ENCODE data around the gene PHACTR1.

The PHACTR1 gene

DNA sequence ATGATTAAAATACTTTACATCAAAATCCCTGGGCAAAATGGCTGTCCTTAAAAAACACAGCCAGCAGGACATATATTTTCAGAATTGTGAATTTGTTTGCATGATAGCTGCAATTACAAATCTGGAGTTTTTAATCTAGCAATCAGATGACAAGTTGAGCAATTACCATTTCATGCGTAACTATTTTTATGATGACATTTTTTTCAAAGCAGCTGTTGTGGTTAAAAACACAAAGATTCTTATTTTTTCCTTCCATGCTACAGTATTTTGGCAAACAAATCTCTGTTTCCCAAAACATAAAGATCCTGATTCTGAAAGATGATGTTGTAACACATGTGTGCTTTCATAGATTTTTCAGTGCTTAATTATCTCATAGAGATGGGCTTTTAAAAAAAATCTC, 90.2 kb downstream of the PHACTR1 start:
- H3K4me3 ChIP-seq (replicated peaks; ENCODE audit: low read depth, low read length) = no peak overlapping the region
- TF ChIP-seq, protein P1, sequence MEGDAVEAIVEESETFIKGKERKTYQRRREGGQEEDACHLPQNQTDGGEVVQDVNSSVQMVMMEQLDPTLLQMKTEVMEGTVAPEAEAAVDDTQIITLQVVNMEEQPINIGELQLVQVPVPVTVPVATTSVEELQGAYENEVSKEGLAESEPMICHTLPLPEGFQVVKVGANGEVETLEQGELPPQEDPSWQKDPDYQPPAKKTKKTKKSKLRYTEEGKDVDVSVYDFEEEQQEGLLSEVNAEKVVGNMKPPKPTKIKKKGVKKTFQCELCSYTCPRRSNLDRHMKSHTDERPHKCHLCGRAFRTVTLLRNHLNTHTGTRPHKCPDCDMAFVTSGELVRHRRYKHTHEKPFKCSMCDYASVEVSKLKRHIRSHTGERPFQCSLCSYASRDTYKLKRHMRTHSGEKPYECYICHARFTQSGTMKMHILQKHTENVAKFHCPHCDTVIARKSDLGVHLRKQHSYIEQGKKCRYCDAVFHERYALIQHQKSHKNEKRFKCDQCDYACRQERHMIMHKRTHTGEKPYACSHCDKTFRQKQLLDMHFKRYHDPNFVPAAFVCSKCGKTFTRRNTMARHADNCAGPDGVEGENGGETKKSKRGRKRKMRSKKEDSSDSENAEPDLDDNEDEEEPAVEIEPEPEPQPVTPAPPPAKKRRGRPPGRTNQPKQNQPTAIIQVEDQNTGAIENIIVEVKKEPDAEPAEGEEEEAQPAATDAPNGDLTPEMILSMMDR (IDR thresholded peaks at IDR 0.05; ENCODE audit: low read depth, low read length, missing control alignments) = no peak
- DNase-seq (ENCODE audit: extremely low read depth, low read depth) = no peak

DNA sequence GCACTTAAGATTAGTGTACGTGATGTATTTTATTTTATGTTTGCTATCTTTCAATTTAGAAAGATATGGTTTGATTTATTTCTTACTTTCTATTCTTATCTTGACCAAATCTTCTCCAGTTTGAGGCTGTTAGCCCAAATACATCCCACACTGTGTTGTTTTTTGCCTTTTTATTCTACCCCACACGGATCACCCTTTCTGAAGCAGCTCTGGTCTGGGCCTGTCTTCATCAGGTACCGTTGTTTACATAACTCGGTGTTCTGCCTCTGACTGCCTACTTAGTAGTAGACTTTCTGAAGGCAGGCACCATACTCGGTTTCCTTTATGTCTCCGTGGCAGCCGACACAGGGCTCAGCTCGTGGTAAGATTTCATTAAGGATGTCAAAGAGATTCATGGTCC, 95.0 kb downstream of the PHACTR1 start:
- no peak for DNase-seq (ENCODE audit: extremely low read depth, low read depth)
- TF ChIP-seq, protein P1 (IDR thresholded peaks at IDR 0.05; ENCODE audit: low read depth, low read length, missing control alignments) = no peak
- H3K4me3 ChIP-seq (replicated peaks; ENCODE audit: low read depth, low read length) = no peak overlapping the region

DNA sequence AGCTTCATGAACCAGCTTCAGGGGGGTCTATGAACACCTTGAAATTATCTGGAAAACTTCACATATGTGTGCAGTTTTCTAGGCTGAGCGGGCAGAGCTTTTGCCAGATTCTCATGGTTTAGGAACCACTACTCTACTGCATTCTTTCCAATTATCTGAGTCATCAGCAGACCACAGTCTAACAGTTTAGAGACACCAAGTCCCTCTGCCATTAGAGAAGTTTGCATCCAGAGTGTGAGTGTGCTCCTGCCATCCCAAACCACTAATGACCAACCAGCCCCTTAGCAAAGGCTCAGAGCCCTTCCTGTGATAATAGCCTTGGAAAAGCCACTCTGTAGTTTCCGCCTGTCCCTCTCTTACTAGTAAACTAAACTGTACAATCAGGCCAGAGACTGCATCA, 96.8 kb downstream of the PHACTR1 start:
- TF ChIP-seq, protein P1 (IDR thresholded peaks at IDR 0.05; ENCODE audit: low read depth, low read length, missing control alignments) = no peak
- no peak overlapping the region for H3K4me3 ChIP-seq (replicated peaks; ENCODE audit: low read depth, low read length)
- no peak for DNase-seq (ENCODE audit: extremely low read depth, low read depth)

DNA sequence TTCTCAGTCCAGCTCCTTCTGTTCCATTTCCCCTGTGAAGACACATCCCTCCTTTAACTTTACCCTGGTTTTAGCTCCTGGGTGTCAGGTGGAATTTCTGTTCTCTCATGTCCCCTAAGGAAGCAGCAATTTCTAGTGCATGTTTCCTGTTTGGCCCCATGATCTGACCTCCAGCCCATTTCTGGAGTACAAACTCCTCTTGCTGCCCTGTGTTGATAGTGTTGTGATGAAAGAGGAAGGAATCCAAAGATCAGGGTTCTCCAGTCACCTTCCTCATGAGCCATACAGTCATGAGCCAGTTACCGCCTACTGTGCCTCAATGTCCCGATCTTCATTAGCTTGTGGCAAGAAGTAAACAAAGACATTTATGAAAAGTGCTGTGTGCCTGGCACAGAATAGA, 97.4 kb downstream of the PHACTR1 start:
- TF ChIP-seq, protein P1 (IDR thresholded peaks at IDR 0.05; ENCODE audit: low read depth, low read length, missing control alignments) = no peak
- no peak for DNase-seq (ENCODE audit: extremely low read depth, low read depth)
- H3K4me3 ChIP-seq (replicated peaks; ENCODE audit: low read depth, low read length) = no peak overlapping the region

DNA sequence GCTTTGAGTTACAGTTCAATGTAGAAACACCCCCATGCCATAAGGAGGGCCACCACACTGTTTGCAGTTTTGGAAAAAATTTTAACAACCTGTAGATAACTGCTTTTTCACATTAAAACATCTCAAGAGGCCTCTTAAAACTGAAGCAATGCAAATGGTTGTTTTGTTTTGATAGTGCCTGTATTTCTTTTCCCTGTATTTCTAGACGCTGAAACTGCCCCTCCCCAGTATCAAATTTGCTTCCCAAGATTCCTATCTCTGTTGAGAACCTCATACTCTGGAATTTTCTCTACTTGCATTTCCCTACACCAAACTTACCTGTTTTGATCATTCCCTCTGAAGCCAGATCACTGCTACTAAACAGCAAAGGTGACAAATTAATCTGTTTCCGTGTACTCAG, 98.5 kb downstream of the PHACTR1 start:
- TF ChIP-seq, protein P1 (IDR thresholded peaks at IDR 0.05; ENCODE audit: low read depth, low read length, missing control alignments) = no peak
- H3K4me3 ChIP-seq (replicated peaks; ENCODE audit: low read depth, low read length) = no peak overlapping the region
- DNase-seq (ENCODE audit: extremely low read depth, low read depth) = no peak

DNA sequence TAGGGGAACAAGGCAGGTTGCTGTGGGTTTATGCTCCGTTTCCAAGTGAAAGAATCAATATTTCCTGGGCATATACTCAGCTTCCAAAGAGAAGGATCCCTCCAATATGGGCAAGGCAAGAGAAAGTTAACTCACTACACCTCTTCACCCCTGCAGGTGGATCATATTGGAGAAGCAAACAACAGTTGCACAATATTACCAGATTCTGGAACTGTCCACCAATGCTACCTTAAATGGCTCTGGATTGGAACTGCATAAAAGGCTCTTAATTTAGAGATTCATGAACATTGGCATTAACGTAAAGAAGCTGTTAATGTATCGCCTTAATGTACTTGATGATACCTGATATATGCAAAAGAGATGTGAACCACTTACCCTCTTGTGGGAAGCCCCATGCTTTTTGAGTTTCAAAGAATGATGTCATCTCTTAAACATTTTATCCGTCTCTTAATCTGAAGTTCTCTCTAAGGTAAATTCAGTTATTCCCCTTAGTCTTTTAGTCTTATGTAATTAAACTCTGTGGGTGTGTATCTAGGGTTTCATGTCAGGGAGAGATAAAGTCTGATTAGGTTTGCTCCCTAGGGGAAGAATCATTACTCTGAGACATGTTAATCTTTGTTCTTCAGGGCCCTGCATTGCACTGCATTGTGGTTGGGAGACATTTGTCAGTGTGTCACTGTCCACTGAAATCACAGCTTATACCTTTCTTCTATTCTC, 99.5 kb downstream of the PHACTR1 start:
- H3K4me3 ChIP-seq (replicated peaks; ENCODE audit: low read depth, low read length) = no peak overlapping the region
- TF ChIP-seq, protein P1 (IDR thresholded peaks at IDR 0.05; ENCODE audit: low read depth, low read length, missing control alignments) = no peak
- no peak for DNase-seq (ENCODE audit: extremely low read depth, low read depth)

DNA sequence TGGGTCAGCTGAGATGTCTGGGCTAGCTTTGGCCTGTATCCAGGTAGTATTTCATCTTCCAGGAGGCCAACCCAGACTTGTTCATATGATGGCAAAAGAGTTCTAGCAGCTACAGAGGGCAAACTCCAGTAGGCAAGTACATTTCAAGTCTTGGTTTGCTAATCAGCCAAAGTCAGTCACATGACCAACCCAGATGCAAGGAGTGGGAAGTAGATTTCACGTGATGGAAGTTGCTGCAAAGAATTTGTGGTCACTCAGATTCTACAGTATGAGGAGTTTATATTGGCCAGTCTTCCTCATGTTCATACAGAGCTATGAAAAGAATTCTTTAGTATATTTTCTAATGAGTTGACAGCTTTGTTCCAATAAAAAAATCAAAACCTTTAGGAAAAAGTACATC, 101.8 kb downstream of the PHACTR1 start:
- TF ChIP-seq, protein P1 (IDR thresholded peaks at IDR 0.05; ENCODE audit: low read depth, low read length, missing control alignments) = no peak
- no peak overlapping the region for H3K4me3 ChIP-seq (replicated peaks; ENCODE audit: low read depth, low read length)
- no peak for DNase-seq (ENCODE audit: extremely low read depth, low read depth)
